Prostate gland (tissue), 2 donors: Measurements from ENCODE around the gene BCL7C. TPM values are rescaled to one million over a fixed set of nuclear protein-coding genes. Genes with fewer than 3 reads are reported as not detected.

Source experiments
- DNase-seq: peaks from one replicate; pipeline ENCODE4 v3.0.0-alpha.2; 2019; ENCODE audit warnings: low spot score
- H3K27ac ChIP-seq, 2 donors: fragments of 200-600 bp; sonication (generic); 2 replicates each; pipeline ENCODE4 v1.5.1; 2017 to 2019
- H3K27me3 ChIP-seq: fragments of 200-600 bp; sonication (generic); replicated peaks from 2 replicates; pipeline ENCODE4 v1.5.1; 2019; ENCODE audit not compliant: insufficient read depth
- H3K36me3 ChIP-seq, 2 donors: fragments of 200-600 bp; sonication (generic); 1 replicate in 1 of 2; 2 replicates in 1 of 2; pipeline versions ENCODE4 v1.5.1 to v1.8.1; 2017 to 2019
- H3K4me1 ChIP-seq: fragments of 200-600 bp; sonication (generic); replicated peaks from 2 replicates; pipeline ENCODE4 v1.5.1; 2019
- H3K4me3 ChIP-seq, 2 donors: fragments of 200-600 bp; sonication (generic); 2 replicates each; pipeline ENCODE4 v1.5.1; 2017 to 2019
- H3K9me3 ChIP-seq: fragments of 200-600 bp; sonication (generic); 2 replicates; pipeline ENCODE4 v1.5.1; 2017
- CTCF ChIP-seq, 4 experiments: fragments of 200-600 bp in 2 of 4; fragments of 450-650 bp in 2 of 4; sonication (generic) in 2 of 4; IDR thresholded peaks; 1 replicate in 3 of 4; 2 replicates in 1 of 4; pipeline ENCODE4 v1.5.1; 2016 to 2019; ENCODE audit warnings: antibody characterized with exemption in 4 of 4, mild to moderate bottlenecking in 2 of 4, moderate library complexity in 2 of 4
- POLR2A ChIP-seq: fragments of 450-650 bp; IDR thresholded peaks from one replicate; pipeline ENCODE4 v1.6.1; 2016; ENCODE audit warnings: antibody characterized with exemption, mild to moderate bottlenecking
- POLR2AphosphoS5 ChIP-seq: sonication (generic); formaldehyde crosslinking; IDR thresholded peaks from one replicate; pipeline ENCODE4 v1.6.1; 2017; ENCODE audit warnings: antibody characterized with exemption
- WGBS: methylation state at CpG from one replicate; pipeline ENCODE4 v1.1.5; 2018; 5-methylcytosine and 5-hydroxymethylcytosine counted together
- intact Hi-C: fragments of 100-400 bp; cut with DNase I; formaldehyde crosslinking; loops from one replicate; pipeline ENCODE4 v1.14.2; 2022
- total RNA-seq, 2 donors: library from RNA; depleted of rRNA; stranded (reverse); fragments of >200 nt; gene quantifications; one replicate each; pipeline ENCODE4 v1.1.0, GENCODE V29; 2016

The BCL7C gene
- total RNA-seq, 2 donors from 2014 or later, result 54.2 to 54.8 TPM

GRCh38 chr16:30914830-30915229 is 21.0 kb upstream of the BCL7C start:
- H3K36me3 ChIP-seq, result no peaks in the 10 kb centered on the region
- no peak for TF ChIP-seq POLR2AphosphoS5
- intact Hi-C loops, result no loop called here
- H3K9me3 ChIP-seq, result no peaks in the 10 kb centered on the region
- DNase-seq, result no peak
- H3K4me3 ChIP-seq, result no peak overlapping the region
- no peak overlapping the region for H3K27ac ChIP-seq
- H3K4me1 ChIP-seq, result no peaks in the 10 kb centered on the region
- no peaks in the 10 kb centered on the region for H3K27me3 ChIP-seq
- 97% methylated on average over 3 of the region's 3 CpGs for WGBS

- H3K4me1 ChIP-seq, result no peaks in the 10 kb centered on the region
- H3K4me3 ChIP-seq, result no peak overlapping the region
- no peaks in the 10 kb centered on the region for H3K9me3 ChIP-seq
- no peak overlapping the region for H3K27ac ChIP-seq
- TF ChIP-seq POLR2A, result no peak
- TF ChIP-seq CTCF (IDR thresholded peaks at IDR 0.05), result no peak
- TF ChIP-seq POLR2AphosphoS5, result no peak
- H3K27me3 ChIP-seq, result no peaks in the 10 kb centered on the region
- 90% methylated on average over 6 of the region's 6 CpGs for WGBS
- intact Hi-C loops, result no loop called here
- no peaks in the 10 kb centered on the region for H3K36me3 ChIP-seq
- DNase-seq, result no peak
Measured at GRCh38 chr16:30912794-30913412, 19.0 kb upstream of the BCL7C start.

GRCh38 chr16:30910427-30911029 is 16.7 kb upstream of the BCL7C start:
- no peaks in the 10 kb centered on the region for H3K36me3 ChIP-seq
- no peaks in the 10 kb centered on the region for H3K4me1 ChIP-seq
- no peaks in the 10 kb centered on the region for H3K9me3 ChIP-seq
- no peak overlapping the region for H3K4me3 ChIP-seq
- DNase-seq, result no peak
- TF ChIP-seq CTCF (IDR thresholded peaks at IDR 0.05) (no peak), POLR2AphosphoS5 (no peak), POLR2A (no peak)
- 59% methylated on average over 18 of the region's 18 CpGs for WGBS
- intact Hi-C loops, result no loop called here
- no peak overlapping the region for H3K27ac ChIP-seq
- no peaks in the 10 kb centered on the region for H3K27me3 ChIP-seq

- no peaks in the 10 kb centered on the region for H3K27me3 ChIP-seq
- H3K4me1 ChIP-seq, result no peaks in the 10 kb centered on the region
- no peak for DNase-seq
- WGBS, result 91% methylated on average over 4 of the region's 4 CpGs
- intact Hi-C loops, result no loop called here
- no peak overlapping the region for H3K27ac ChIP-seq
- no peaks in the 10 kb centered on the region for H3K9me3 ChIP-seq
- no peaks in the 10 kb centered on the region for H3K36me3 ChIP-seq
- TF ChIP-seq CTCF (IDR thresholded peaks at IDR 0.05) (no peak), POLR2AphosphoS5 (no peak), POLR2A (no peak)
- no peak overlapping the region for H3K4me3 ChIP-seq
Measured at GRCh38 chr16:30907064-30907463, 13.2 kb upstream of the BCL7C start.

- no peak overlapping the region for H3K27ac ChIP-seq
- 89% methylated on average over 19 of the region's 19 CpGs for WGBS
- no peaks in the 10 kb centered on the region for H3K27me3 ChIP-seq
- no peak overlapping the region for H3K4me3 ChIP-seq
- no peaks in the 10 kb centered on the region for H3K4me1 ChIP-seq
- intact Hi-C loops, result no loop called here
- DNase-seq, result no peak
- H3K9me3 ChIP-seq, result no peaks in the 10 kb centered on the region
- no peaks in the 10 kb centered on the region for H3K36me3 ChIP-seq
- no peak for TF ChIP-seq CTCF (IDR thresholded peaks at IDR 0.05)
- no peak for TF ChIP-seq POLR2AphosphoS5
Measured at GRCh38 chr16:30904114-30904780, 10.4 kb upstream of the BCL7C start.
